ENCODE measurements around the gene FUT6.
"Not testable (repeated sequence)": the region's sequence is repeated elsewhere in the genome, so short reads cannot be mapped to it uniquely, and the experiment has no call there.

Gene FUT6

GRCh38 chr19:5784581-5785147 is 54.8 kb downstream of the FUT6 start, which contains the start of gene PRR22:
PRR22 (minus strand) TSS chr19:5784746; CDS start chr19:5784660, 86 bp downstream.
- no peak for DNase-seq

- DNase-seq: no peak
Observed at GRCh38 chr19:5782945-5783919, 56.3 kb downstream of the FUT6 start.

DNA sequence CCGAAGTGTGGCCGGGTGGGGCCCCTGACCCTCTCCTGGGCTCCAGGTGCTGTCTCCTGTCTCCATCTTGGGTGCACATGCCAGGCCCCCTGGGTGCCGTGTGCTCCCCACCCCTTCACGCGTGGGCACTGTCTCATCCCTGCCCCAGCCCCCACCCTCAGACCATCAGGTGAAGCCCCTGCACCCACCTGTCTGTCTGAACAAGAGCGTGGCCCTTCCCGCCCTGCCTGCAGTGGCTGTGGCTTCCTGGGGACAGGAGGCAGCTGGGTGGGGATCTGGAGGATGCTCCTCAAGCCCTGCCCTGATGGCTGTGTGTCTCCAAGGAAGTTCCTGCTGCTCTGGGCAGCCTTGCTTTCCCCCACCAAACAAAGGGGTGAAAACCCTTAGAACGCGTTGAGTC is 57.2 kb downstream of the FUT6 start:
- no peak for DNase-seq

- DNase-seq: not testable (repeated sequence)
Observed at GRCh38 chr19:5780916-5781315, 58.6 kb downstream of the FUT6 start.

Data from NCI-H187 treated with DMSO at 0.1 percent for 48 hours (cell line).